Suppressor macrophage treated with lipopolysaccharide for 1 hour (primary cell): ENCODE results near the gene ZFYVE9.
A peak's percentile ranks its signal among the peaks of the same experiment; 100 is the strongest.
"Not testable (repeated sequence)": the region's sequence is repeated elsewhere in the genome, so short reads cannot be mapped to it uniquely, and the experiment has no call there.

Experiments used
- DNase-seq, 3 donors: peaks; one replicate each; pipeline ENCODE4 v3.0.0-alpha.2; 2020 to 2022

The ZFYVE9 gene

GRCh38 chr1:52192436-52192835 is 50.5 kb downstream of the ZFYVE9 start:
- no peak for DNase-seq

GRCh38 chr1:52193985-52194384 is 52.1 kb downstream of the ZFYVE9 start:
- no peak for DNase-seq

GRCh38 chr1:52195161-52195560 is 53.3 kb downstream of the ZFYVE9 start:
- no peak for DNase-seq

GRCh38 chr1:52203935-52204625 is 62.2 kb downstream of the ZFYVE9 start:
- DNase-seq, result no peak

- DNase-seq, result peak; percentile 69 to 75 (median 72)
Measured at GRCh38 chr1:52204696-52205095, 62.8 kb downstream of the ZFYVE9 start.

- not testable (repeated sequence) for DNase-seq
Measured at GRCh38 chr1:52206686-52207085, 64.8 kb downstream of the ZFYVE9 start.

GRCh38 chr1:52209429-52209828 is 67.5 kb downstream of the ZFYVE9 start:
- DNase-seq, result peak; percentile 16 to 34 (median 24)

GRCh38 chr1:52210044-52210443 is 68.2 kb downstream of the ZFYVE9 start:
- DNase-seq, result no peak

GRCh38 chr1:52216907-52217458 is 75.1 kb downstream of the ZFYVE9 start:
- peak in 1 of 3 donors; percentile 2 for DNase-seq

GRCh38 chr1:52225174-52225573 is 83.3 kb downstream of the ZFYVE9 start:
- no peak for DNase-seq

GRCh38 chr1:52229494-52229893 is 87.6 kb downstream of the ZFYVE9 start:
- no peak for DNase-seq

GRCh38 chr1:52233463-52233862 is 91.6 kb downstream of the ZFYVE9 start:
- DNase-seq, result no peak

GRCh38 chr1:52234014-52234413 is 92.1 kb downstream of the ZFYVE9 start:
- DNase-seq, result no peak

- DNase-seq, result no peak
Measured at GRCh38 chr1:52234708-52235107, 92.8 kb downstream of the ZFYVE9 start.

- no peak for DNase-seq
Measured at GRCh38 chr1:52235646-52236045, 93.8 kb downstream of the ZFYVE9 start.

GRCh38 chr1:52237430-52237829 is 95.5 kb downstream of the ZFYVE9 start:
- peak; percentile 14 to 47 (median 34) for DNase-seq

- peak in 2 of 3 donors; percentile 44 to 57 for DNase-seq
Measured at GRCh38 chr1:52238474-52238873, 96.6 kb downstream of the ZFYVE9 start.

- peak in 1 of 3 donors; percentile 7 for DNase-seq
Measured at GRCh38 chr1:52238887-52239707, 97.2 kb downstream of the ZFYVE9 start.

- DNase-seq, result peak; percentile 47 to 89 (median 84)
Measured at GRCh38 chr1:52239708-52240001, 97.8 kb downstream of the ZFYVE9 start.

GRCh38 chr1:52240592-52241210 is 98.8 kb downstream of the ZFYVE9 start:
- peak; percentile 13 to 73 (median 63) for DNase-seq

- no peak for DNase-seq
Measured at GRCh38 chr1:52243221-52243987, 101.5 kb downstream of the ZFYVE9 start.

GRCh38 chr1:52249831-52250230 is 107.9 kb downstream of the ZFYVE9 start:
- DNase-seq, result no peak

GRCh38 chr1:52253421-52253820 is 111.5 kb downstream of the ZFYVE9 start:
- no peak for DNase-seq
